Activated CD4-positive, alpha-beta T cell treated with anti-CD3 and anti-CD28 coated beads for 1 hour (primary cell): ENCODE measurements around the gene SETD2.
A peak's percentile ranks its signal among the peaks of the same experiment; 100 is the strongest.
"Not testable (repeated sequence)": the region's sequence is repeated elsewhere in the genome, so short reads cannot be mapped to it uniquely, and the experiment has no call there.

Source experiments
- DNase-seq: peaks from one replicate; pipeline ENCODE4 v3.0.0-alpha.2; 2020

Gene SETD2

GRCh38 chr3:47031041-47031440 lies 132.9 kb downstream of the SETD2 start:
- not testable (repeated sequence) for DNase-seq

GRCh38 chr3:47028667-47029066 lies 135.2 kb downstream of the SETD2 start:
- DNase-seq: no peak

GRCh38 chr3:47028146-47028545 lies 135.8 kb downstream of the SETD2 start:
- DNase-seq: no peak

GRCh38 chr3:47026432-47026831 lies 137.5 kb downstream of the SETD2 start:
- not testable (repeated sequence) for DNase-seq

GRCh38 chr3:47024932-47025331 lies 139.0 kb downstream of the SETD2 start:
- DNase-seq: no peak

- DNase-seq: no peak
These were observed 141.3 kb downstream of the SETD2 start for GRCh38 chr3:47022641-47023071.

GRCh38 chr3:47020311-47020710 lies 143.6 kb downstream of the SETD2 start:
- DNase-seq: no peak

- no peak for DNase-seq
These were observed 144.7 kb downstream of the SETD2 start for GRCh38 chr3:47019201-47019600.

- no peak for DNase-seq
These were observed 145.7 kb downstream of the SETD2 start for GRCh38 chr3:47018269-47018611.

- no peak for DNase-seq
These were observed 146.2 kb downstream of the SETD2 start for GRCh38 chr3:47017504-47018268.

- DNase-seq: no peak
These were observed 146.9 kb downstream of the SETD2 start for GRCh38 chr3:47016934-47017435.

- DNase-seq: no peak
These were observed 147.6 kb downstream of the SETD2 start for GRCh38 chr3:47016086-47016933.

GRCh38 chr3:47015151-47015550 lies 148.8 kb downstream of the SETD2 start:
- no peak for DNase-seq

- DNase-seq: no peak
These were observed 149.9 kb downstream of the SETD2 start for GRCh38 chr3:47014036-47014435.

- no peak for DNase-seq
These were observed 150.7 kb downstream of the SETD2 start for GRCh38 chr3:47013231-47013630.

GRCh38 chr3:47012342-47013230 lies 151.3 kb downstream of the SETD2 start:
- no peak for DNase-seq

- DNase-seq: no peak
These were observed 152.5 kb downstream of the SETD2 start for GRCh38 chr3:47011371-47011770.

GRCh38 chr3:47010910-47011309 lies 153.0 kb downstream of the SETD2 start:
- no peak for DNase-seq

- no peak for DNase-seq
These were observed 153.7 kb downstream of the SETD2 start for GRCh38 chr3:47010111-47010712.

GRCh38 chr3:47009225-47010110 lies 154.4 kb downstream of the SETD2 start:
- peak; percentile 57 for DNase-seq

GRCh38 chr3:47008851-47009224 lies 155.1 kb downstream of the SETD2 start:
- DNase-seq: no peak
